HepG2 (cell line): ENCODE data around the gene SPAG4. TPM values are rescaled to one million over a fixed set of nuclear protein-coding genes. Genes with fewer than 3 reads are reported as not detected.

Experiments used
- AHDC1 ChIP-seq: sonication (generic); formaldehyde crosslinking; IDR thresholded peaks from 2 replicates; pipeline ENCODE4 v1.5.1; 2020; ENCODE audit warnings: mild to moderate bottlenecking, missing genetic modification reagents, borderline replicate concordance
- AKAP8 ChIP-seq: sonication (generic); formaldehyde crosslinking; IDR thresholded peaks from 2 replicates; pipeline ENCODE4 v1.5.1; 2020; ENCODE audit warnings: mild to moderate bottlenecking, missing genetic modification reagents
- ELF1 ChIP-seq: sonication (generic); formaldehyde crosslinking; IDR thresholded peaks from 2 replicates; pipeline ENCODE4 v1.4.0; 2020; ENCODE audit warnings: missing genetic modification reagents
- GMEB1 ChIP-seq: sonication (generic); formaldehyde crosslinking; IDR thresholded peaks from 2 replicates; pipeline ENCODE4 v1.5.1; 2020; ENCODE audit warnings: missing genetic modification reagents, mild to moderate bottlenecking, borderline replicate concordance
- HDAC2 ChIP-seq: sonication (generic); formaldehyde crosslinking; IDR thresholded peaks from 2 replicates; pipeline ENCODE4 v1.4.0; 2020; ENCODE audit warnings: missing genetic modification reagents
- HNF4A ChIP-seq: sonication (generic); formaldehyde crosslinking; IDR thresholded peaks from 2 replicates; pipeline ENCODE4 v1.4.0; 2020; ENCODE audit warnings: missing genetic modification reagents
- KLF16 ChIP-seq, 2 experiments: sonication (generic) in 1 of 2; formaldehyde crosslinking in 1 of 2; IDR thresholded peaks; 2 replicates each; pipeline versions ENCODE4 v1.6.1 to v1.8.0; 2016 to 2023; ENCODE audit warnings: missing genetic modification reagents in 2 of 2, missing compliant biosample characterization in 1 of 2
- NCOA5 ChIP-seq: sonication (generic); formaldehyde crosslinking; IDR thresholded peaks from 2 replicates; pipeline ENCODE4 v1.4.0; 2020; ENCODE audit warnings: missing genetic modification reagents
- POLR2G ChIP-seq: fragments of 200-400 bp; formaldehyde crosslinking; IDR thresholded peaks from 2 replicates; pipeline ENCODE4 v1.6.1; 2018; ENCODE audit warnings: mild to moderate bottlenecking, low read depth, low read length, moderate library complexity
- RBAK ChIP-seq: sonication (generic); formaldehyde crosslinking; IDR thresholded peaks from 2 replicates; pipeline ENCODE4 v1.5.1; 2020; ENCODE audit warnings: mild to moderate bottlenecking, missing genetic modification reagents
- ZNF263 ChIP-seq: sonication (generic); formaldehyde crosslinking; IDR thresholded peaks from 2 replicates; pipeline ENCODE4 v1.4.0; 2020; ENCODE audit warnings: missing genetic modification reagents
- ZNF292 ChIP-seq: sonication (generic); formaldehyde crosslinking; IDR thresholded peaks from 2 replicates; pipeline ENCODE4 v1.8.1; 2022; ENCODE audit warnings: mild to moderate bottlenecking, low read depth, missing genetic modification reagents, borderline replicate concordance
- ZNF350 ChIP-seq: sonication (generic); formaldehyde crosslinking; IDR thresholded peaks from 2 replicates; pipeline ENCODE4 v1.4.0; 2020; ENCODE audit warnings: mild to moderate bottlenecking, low read depth, missing genetic modification reagents, borderline replicate concordance
- ZNF407 ChIP-seq: sonication (generic); formaldehyde crosslinking; IDR thresholded peaks from one replicate; pipeline ENCODE4 v1.5.1; 2020; ENCODE audit warnings: mild to moderate bottlenecking, missing genetic modification reagents; ENCODE audit errors: not compliant biosample characterization
- polyA plus RNA-seq, 8 experiments: library from polyadenylated mRNA; depleted of rRNA in 3 of 8; stranded (reverse) in 7 of 8; unstranded in 1 of 8; fragments of >200 nt; fragmentation: Illumina TruSeq in 4 of 8; extraction: Trizol in 4 of 8; gene quantifications; 2 replicates each; pipeline versions ENCODE4 v1.2.1 to v1.2.3, GENCODE V29; 2011 to 2016; ENCODE audit warnings: low read depth in 4 of 8, missing spikeins in 1 of 8, mixed read lengths in 1 of 8; ENCODE audit not compliant: insufficient read depth in 1 of 8
- total RNA-seq, 5 experiments: library from RNA; depleted of rRNA; stranded (reverse); fragments of >200 nt; fragmentation: Illumina TruSeq; extraction: Trizol; gene quantifications; 2 replicates each; pipeline ENCODE4 v1.2.3, GENCODE V29; 2016; ENCODE audit warnings: low read depth in 1 of 5

SPAG4 gene
- total and polyA plus RNA-seq, 2 of the 13 experiments (the other 11 are each of a cell fraction or from before 2014, with no cell fraction given): 5.8 to 137 TPM

GRCh38 chr20:35635652-35636051 is 20.0 kb downstream of the SPAG4 start (continued):
- 0 out of 2 replicates have a peak, but pooled peaks have one; percentile 7 for TF ChIP-seq AHDC1 (CRISPR knock-in tag)
- peak; percentile 58; the same call in 1 of the 2 replicates for TF ChIP-seq ZNF263 (CRISPR knock-in tag)
- 0 out of 2 replicates have a peak, but pooled peaks have one; percentile 11 for TF ChIP-seq GMEB1
- no peak for TF ChIP-seq HDAC2 (CRISPR knock-in tag)
- TF ChIP-seq KLF16 (CRISPR knock-in tag; IDR thresholded peaks at IDR 0.05): 0 out of 4 replicates have a peak, but pooled peaks of 1 of the 2 experiments have one; percentile 27
- 0 out of 2 replicates have a peak, but pooled peaks have one; percentile 15 for TF ChIP-seq AKAP8 (CRISPR knock-in tag)
- TF ChIP-seq ELF1: 0 out of 2 replicates have a peak, but pooled peaks have one; percentile 8
- peak; percentile 50; the same call in 1 of the 2 replicates for TF ChIP-seq HNF4A (CRISPR knock-in tag)
- peak; percentile 43 for TF ChIP-seq ZNF407 (CRISPR knock-in tag)
- TF ChIP-seq RBAK: no peak
- TF ChIP-seq ZNF292: peak; percentile 10; the same call in 1 of the 2 replicates
- no peak for TF ChIP-seq NCOA5 (CRISPR knock-in tag)
- TF ChIP-seq POLR2G: peak; percentile 38; the same call in 1 of the 2 replicates
- no peak for TF ChIP-seq ZNF350 (CRISPR knock-in tag)
